HG03175 (cell line): ENCODE measurements around the gene DAPK1.

Experiments used
- ATAC-seq: cut with Tn5 transposase; IDR thresholded peaks from one replicate; pipeline ENCODE4 v1.9.1; 2021; ENCODE audit warnings: mild to moderate bottlenecking, moderate library complexity; ENCODE audit not compliant: unreplicated experiment

DAPK1 gene

DNA sequence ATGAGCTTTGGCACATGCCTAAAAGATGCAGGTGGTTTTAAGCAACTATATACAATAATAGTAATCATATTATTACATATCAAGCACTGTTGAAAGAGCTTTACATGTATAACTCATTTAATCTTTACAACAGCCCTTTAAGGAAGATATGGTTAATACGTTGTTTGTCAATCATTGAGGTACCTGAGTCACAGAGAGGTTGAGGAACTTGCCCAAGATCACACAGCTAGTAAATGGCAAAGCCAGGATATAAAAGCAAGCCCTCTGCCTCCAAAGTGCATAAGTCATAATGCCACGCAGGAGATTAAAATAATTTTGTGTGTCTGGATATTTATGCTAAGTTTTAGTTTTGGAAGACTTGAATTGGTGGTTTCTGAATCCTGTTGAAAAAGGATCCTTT is 90.2 kb downstream of the DAPK1 start:
- ATAC-seq: no peak

DNA sequence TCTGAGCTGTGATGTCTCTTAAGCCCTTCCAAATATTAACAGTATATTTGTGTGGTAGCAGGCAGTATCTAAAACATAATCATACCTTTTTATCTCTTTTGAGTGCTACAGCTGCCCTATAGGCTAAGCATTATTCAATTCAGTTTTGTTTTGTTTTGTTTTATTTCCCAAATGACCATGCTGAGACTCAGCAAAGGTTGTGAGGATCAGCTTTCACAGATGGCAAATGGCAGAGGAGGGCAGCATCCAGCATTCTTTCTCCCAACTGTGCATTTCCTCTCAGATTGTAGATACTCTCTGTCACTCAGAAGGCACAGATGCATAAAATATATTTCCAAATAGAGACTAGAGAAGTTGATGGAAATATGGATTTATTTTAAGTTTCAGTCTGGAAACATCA is 90.7 kb downstream of the DAPK1 start:
- ATAC-seq: no peak

DNA sequence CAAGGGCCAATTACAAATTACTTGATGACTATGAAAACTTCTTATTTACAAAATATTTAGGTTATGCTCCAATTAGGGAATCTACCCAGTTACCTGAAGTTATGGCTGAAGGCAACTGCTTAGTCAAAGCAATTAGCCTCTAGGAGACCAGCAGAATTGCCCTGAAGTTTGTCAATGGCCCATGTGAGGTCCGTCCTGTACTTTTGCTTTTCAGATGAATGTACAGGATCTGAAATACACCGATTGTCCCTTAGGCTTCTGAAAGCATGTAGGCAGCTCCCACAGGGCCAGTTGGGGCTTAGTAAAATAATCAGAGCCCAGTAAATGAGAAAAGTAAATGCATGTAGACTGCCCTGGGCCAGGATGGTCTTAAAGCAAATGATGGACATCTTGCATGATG is 93.3 kb downstream of the DAPK1 start:
- ATAC-seq: no peak

DNA sequence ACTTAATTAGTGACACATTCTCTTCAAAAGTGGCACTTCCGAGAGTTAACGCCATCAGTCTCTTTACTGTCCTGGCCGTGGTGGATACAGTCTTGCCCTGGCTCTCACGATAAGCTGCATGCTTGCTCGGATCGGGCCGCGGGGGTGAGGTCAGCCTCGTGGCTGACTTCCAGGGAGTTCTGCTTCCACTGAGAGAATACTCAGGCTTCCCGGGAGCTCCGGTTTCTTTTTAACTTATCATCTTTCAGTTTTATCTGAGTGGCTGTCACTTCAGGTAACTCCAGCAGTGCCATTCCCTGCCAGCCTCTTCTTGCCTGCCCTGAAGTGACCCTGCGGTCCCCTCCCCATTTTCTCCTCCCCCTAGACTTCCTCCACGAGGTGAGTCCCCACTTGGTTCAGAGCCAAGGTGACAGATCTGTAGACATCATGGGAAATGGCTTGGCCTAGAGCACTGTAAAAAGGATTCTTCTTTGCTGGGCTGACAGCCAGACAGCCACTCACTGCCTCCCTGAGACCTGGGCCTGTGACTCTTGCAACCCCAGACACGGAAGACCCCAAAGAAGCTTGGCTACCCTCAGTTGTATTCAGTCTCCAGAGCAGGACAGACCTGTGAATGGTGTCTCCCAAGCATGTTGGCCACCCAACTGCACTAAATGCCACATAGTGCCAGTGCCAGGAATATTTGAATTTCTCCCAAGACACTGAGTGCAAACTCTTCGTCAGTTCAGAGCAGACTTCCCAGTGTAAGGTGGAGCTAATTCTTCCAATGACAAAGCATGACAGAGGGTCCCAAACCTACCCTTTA is 95.1 kb downstream of the DAPK1 start:
- no peak for ATAC-seq

DNA sequence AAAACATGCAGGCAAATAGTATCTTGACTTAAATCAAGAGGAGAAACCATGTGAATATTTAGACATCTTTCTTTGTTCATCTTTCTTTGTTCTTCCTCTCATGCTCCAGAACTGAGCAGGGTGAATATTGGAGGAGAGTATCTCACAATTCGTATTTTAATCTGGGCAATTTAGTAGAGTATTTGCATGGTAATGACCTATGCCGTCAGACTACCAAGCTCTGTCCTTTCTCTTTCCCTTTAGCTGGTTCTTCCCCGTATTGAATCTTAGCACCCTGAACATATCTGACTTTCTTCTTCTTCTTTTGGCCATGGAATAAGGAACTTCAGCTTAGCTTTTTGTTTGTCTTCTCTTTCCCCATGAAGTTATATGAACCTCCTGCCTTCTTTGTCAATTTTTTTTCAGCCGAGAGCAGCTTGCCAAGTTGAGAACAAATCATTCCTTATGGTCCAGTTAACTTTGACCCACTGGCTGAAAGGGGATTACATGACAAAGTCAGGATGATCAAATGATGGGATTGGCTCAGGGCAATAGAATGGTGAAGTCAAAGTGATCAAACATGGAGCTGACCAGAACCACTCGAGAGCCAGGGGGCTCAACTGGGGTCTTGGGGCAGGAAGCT is 95.8 kb downstream of the DAPK1 start:
- ATAC-seq: no peak

DNA sequence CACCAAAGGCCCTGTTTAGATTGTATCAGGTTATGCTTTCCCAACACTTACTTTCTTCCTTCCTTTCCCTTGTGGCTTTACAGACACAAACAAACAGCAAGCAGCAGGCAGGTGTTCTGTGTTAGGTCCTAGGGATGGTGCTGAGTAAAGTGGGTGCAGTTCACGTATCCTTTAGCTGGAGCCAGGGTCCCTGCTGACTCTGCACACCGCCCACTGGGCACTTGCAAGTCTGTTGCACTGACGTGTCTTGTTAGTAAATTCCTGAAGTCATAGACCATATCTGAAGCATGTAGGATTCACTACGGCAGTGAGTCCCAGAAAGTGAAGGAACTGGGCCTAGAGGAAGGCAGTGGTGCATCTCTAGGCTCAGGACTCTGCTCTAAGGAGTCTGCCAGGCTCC is 96.5 kb downstream of the DAPK1 start:
- ATAC-seq: no peak

DNA sequence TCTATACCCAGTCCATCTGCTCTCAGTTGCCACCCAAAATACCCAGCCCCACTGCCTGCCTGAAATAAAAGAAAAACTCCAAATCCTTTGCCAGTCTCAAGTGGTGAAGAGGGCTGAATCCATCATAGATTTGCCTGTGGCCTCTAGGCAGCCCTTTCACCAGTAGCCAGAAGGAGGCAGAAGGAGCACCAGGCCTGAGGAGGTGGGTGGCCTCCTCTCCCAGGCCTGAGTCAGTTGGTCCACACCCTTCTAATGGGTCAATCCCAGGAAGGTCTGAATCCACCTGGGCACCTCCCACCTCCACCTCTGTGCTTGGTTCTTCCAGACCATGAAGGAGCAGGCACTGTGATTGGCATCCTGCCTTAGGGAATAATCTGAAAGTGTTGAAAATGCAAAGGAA is 97.0 kb downstream of the DAPK1 start:
- ATAC-seq: no peak

DNA sequence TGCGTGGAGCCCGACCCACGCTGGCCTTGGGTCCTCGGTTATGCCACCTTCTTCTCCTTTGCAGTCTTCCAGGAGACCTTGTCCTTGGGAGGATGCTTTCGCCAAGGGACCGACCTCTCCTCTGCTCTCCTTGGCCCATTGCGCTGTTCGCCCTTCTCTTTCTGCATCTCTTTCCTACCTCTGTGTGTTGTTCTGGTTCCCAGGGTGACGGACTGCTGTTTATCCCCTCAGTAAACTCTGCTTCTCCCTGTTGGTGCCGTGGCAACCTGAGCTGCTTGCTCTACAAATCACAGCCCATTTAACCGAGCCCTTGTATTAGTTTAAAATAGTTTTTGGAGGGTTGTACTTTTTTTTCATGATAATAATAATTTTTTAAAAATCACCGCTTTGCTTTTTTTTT is 97.9 kb downstream of the DAPK1 start:
- no peak for ATAC-seq

DNA sequence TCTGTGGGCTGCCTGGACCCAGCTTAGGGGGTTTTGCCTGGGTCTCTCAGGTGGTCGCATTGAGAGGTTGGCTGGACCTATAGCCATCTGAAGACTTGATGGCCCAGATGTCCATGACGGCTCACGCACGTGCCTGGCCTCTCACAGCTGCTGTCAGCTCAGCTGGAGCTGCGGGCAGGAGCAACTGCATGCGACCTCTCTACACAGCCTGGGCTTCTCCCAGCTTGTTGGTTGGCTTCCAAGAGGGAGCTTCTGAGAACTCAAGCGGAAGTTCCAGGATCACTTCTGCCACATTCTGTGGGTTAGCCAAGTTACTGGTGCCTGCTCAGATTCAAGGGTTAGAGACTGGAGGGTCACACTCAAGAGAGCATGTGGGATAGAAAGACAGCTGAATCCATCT is 99.2 kb downstream of the DAPK1 start:
- ATAC-seq: no peak

DNA sequence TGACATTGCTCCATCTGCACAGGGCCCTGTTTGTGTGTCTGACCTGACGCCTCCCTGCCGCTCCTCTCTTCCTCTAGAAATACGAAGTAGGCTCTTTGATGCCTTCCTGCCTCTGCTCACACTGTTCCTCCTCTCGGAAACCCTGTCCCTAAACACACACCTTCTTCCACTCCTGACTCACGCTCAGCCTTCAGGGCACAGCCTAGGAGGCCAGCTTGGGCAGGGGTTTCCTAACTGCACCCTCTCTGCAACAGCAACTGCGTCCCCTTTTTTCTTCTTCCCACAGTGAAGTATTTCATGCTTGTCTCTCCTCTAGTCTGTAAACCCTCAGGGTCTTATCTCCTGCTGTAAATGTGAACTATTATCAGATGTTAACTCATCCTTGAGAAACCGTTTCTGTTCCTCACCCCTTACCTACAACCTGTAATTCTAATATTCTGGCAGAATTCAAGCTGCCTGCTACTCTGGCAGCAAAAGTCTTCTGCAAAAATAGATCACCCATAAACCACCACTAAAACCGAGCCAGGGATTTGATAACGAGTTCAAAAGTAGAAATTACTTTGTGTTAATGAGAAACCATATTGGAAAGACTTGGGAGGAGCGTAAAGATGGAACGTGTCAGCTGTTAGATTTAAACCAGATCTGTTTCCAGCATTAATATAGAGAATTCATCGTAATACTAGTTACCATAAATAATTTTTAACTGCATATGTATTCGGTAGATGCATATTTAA is 100.2 kb downstream of the DAPK1 start:
- no peak for ATAC-seq

DNA sequence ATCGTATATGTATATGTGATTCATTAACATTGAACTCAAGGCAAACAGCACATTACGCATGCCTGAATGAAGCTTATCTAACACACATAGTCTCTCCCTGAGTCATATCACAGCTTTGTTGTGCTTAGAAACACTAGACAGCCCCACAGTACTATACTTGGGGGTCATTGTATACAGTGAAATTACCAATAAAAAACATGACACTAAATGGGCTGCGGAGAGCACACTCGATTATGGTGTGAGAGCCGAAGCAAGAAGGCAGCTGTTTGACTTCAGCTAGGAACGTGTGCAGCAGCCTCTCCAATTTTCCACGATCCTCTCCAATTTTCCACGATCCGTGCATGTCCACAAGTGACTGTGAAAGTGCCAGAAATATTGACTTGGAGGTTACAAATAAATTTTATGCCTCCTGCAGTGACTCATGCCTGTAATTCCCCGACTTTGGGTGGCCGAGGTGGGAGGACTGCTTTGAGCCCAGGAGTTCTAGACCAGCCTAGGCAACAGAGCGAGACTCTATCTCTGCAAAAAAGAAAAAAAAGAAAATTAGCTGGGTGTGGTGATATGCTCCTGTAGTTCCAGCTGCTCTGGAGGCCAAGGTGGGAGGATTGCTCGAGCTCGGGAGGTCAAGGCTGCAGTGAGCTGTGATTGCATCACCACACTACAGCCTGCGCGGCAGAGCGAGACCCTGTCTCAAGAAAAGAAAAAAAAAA is 102.4 kb downstream of the DAPK1 start:
- no peak for ATAC-seq

DNA sequence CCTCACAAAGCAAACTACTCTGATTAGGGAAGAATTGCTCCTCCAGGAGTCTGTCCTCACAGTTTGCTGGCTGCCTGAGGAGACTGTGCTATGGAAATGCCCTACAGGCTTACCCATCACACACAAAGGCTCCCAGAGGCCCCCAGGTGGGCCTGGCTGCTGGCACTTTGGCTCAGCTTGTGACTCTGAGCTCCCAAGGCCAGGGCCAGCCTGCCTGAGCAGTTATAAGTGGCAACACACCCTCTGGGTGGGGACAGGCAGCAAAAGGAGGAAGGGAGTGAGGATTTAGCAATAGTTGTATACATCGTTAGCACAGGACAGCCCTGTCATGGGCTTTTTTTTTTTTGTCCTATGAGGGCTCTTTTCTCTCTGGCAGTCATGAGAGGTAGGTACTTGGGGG is 103.5 kb downstream of the DAPK1 start:
- ATAC-seq: no peak

DNA sequence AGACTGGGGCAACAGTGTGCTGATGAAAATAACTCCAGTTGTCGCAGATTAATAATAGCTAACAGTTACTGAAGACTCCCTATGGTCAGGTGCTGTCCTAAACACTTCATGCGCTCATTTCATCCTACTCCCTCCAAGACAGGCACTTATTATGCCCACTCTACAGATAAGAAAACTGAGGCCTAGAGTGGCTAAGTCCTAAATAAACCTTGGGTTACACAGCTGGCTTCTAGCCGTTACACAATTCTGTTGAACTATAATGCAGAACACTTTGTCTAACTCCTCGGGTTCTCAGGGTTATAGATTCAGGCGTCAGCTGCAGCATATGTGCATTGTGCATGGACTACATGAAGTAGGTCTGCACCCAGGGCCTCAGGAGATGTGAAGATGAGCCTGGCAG is 103.9 kb downstream of the DAPK1 start:
- ATAC-seq: no peak

DNA sequence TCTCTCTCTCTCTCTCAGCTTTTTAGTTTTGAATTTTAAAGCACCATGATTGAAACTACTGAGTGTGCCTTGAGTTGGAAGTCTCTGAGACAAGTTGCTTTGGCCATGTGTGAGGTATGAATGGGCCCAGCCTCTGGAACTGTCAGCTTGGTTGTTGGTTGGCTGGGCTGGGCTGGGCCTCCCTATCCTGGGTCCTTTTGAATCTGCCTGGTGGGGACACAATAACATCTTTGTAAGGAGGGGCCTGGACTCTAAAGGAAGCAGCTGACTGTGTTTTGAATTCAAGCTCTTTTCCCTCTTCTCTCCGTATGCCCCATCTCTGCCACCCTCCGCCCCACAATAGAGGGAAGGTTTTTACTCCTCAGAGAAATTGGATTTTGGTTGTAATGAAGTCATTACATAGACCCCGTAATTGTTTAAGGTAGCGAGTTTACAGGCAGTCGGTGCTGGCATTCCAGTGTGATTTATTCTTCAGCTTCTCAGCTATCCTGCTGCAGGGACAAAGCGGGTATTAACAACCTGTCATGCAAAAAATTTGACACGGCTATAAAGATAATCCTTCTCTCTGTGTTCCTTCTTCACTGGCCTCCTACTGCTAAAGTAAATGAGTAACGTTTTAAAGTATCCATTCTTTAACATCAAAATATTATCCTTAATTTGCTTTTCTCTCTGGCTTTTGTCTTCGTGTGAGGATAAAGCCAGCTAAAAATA is 105.4 kb downstream of the DAPK1 start:
- no peak for ATAC-seq

DNA sequence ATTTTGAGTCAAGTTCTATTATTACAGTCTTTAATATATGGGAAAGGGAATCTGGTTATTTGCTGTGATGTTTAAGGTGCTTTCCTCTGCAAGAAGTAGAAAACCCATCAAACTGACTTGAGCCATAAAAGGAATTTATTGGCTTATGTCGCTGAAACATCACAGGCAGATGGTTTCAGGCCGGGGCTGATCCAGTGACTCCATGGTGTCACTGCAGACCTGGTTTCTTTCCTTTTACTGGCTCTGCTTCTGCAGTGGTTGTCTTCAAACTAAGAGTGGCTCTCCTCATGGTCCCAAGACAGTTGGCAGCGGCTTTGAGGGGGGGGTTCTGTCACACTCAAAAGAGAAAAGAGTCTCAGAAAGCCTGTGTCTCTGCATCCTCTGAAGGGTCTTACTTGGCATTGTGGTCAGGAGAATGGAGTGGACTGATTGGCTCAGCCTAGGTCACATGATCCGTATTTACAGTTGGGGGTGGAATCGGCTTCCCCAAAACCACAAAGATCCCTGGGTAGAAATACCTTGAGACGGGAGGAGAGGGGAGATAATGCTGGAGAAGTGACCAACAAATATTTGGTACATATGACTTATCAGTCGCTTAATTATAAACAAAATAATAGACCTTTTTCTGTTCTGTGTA is 106.3 kb downstream of the DAPK1 start:
- ATAC-seq: no peak

DNA sequence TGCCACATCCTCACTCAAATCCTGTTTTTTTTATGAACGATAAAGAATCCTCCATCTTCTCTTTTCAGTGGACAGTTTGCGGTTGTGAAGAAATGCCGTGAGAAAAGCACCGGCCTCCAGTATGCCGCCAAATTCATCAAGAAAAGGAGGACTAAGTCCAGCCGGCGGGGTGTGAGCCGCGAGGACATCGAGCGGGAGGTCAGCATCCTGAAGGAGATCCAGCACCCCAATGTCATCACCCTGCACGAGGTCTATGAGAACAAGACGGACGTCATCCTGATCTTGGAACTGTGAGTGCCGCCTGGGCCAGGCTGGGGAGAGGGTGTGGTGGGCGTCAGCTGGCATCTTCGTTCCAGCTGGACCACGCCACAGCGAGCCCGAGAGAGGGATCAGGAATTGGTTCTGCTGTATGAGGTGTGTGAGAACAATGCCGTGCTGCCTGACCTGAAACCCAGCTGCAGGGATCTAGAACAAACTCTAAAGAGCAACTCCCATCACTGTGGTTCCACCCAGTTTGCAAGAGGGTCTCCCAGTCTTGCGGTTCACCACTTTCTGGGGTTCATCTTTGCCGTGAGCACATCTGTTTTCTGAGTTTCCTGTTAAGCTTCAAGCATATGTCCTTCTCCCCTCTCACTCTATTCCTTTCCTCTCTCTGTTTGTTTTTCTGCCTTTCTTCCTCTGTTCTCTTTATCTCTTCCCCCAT is 107.4 kb downstream of the DAPK1 start:
- ATAC-seq: no peak

DNA sequence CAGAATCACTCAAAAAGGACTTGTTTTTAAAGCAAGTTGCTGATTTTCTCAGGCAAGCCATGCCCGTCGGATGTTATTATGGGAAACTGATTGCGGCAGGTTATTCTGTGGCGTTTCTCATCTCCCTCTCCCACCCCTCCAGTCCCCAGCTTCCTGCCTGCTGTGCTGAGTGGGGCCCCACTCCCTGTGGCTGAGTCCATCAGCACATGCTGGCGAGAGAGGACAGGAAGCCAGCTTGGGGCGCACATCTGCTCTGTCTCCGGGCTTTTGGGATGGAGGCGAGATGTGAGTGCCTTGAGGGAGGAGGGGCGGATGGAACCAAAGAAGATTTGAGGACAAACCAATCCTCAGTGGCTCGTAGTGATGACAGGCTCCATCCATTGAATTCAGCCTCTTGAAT is 108.0 kb downstream of the DAPK1 start:
- no peak for ATAC-seq

DNA sequence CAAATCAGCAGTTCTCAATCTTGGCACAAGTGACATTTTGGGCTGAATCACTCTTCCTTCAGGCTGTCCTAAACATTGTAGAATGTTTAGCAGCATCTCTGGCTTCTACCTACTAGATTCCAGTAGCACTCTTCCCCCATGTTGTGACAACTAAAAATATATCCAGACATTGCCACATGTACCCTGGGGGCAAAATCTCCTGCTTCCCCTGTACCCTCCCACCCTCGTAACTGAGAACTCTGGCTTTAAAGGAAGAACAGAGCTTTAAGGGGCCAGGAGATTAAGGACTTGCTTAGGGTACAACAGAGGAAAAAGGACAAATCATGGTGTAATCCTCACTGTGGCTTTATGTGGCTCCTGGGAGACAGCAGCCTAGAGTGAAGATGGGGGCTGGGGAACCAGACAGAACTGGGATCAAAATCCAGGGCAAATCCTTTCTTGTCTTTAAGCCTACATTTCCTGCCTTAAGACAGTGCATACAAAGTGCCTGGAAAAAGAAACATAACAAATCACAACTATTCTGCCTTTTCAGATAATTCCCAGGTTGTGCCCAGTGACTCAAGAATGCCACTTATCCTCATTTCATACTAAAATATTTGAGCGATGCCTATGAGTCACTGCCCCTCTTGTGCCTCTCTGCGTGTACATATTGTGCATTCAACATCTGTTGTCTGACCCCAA is 109.3 kb downstream of the DAPK1 start:
- ATAC-seq: no peak

DNA sequence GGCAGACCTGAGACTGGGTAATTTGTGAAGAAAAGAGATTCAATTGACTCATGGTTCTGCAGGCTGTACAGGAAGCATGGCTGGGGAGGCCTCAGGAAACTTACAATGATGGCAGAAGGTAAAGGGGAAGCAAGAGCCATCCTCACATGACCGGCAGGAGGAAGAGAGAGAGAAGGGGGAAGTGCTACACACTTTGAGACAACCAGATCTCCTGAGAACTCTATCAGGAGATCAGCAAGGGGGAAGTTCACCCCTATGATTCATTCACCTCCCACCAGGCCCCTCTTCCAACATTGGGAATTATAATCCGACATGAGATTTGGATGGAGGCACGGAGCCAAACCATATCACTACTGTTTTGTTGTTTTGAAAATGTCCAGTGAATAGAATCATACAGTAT is 110.2 kb downstream of the DAPK1 start:
- ATAC-seq: no peak
